HuH-7.5 (cell line): ENCODE data around the gene SNF8.

Experiments
- DNase-seq: peaks from one replicate; pipeline ENCODE4 v3.0.0; 2011; ENCODE audit warnings: low spot score

SNF8 gene

GRCh38 chr17:48890086-48890485 is 54.6 kb downstream of the SNF8 start:
- DNase-seq: no peak

GRCh38 chr17:48883171-48883570 is 61.5 kb downstream of the SNF8 start:
- DNase-seq: no peak

- DNase-seq: no peak
Measured at GRCh38 chr17:48882272-48882671, 62.4 kb downstream of the SNF8 start.
